ENCODE results near the gene ANKRD28.

Gene ANKRD28

DNA sequence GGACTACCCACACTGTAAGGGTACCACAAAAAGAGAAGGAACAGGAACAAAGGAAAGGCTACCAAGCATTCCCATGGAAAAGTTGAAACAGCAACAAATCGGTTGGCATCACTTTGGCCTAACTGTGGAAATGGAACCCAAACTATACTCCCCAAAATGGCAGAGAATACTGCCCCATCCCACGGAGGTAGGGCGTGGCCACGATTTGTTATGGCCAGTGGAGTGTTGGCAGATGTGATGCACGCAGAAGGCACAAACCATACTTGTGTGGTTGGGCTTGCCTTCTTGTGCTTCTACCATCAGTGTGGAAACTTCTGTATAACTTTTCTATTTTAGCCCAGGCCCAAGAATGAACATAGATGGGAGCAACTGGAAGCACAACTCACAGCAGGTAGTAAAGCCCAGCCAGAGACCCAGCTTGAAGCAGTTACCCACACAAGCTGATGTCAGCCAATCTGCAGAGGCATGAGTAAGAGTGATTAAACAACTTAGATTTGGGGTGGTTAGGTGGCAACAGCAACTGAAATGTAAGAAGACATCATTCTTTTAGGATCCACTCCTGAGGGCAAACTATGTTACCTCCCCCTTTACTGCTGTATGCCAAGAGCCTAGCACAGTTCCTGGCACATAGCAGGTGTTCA, 132.1 kb downstream of the ANKRD28 start:
- DNase-seq = no peak
- no peaks in the 10 kb centered on the region for H3K9me3 ChIP-seq (ENCODE audit: severe bottlenecking)
- no peaks in the 10 kb centered on the region for H3K27me3 ChIP-seq (ENCODE audit: insufficient read depth, low read depth, severe bottlenecking)
- TF ChIP-seq, protein P1, sequence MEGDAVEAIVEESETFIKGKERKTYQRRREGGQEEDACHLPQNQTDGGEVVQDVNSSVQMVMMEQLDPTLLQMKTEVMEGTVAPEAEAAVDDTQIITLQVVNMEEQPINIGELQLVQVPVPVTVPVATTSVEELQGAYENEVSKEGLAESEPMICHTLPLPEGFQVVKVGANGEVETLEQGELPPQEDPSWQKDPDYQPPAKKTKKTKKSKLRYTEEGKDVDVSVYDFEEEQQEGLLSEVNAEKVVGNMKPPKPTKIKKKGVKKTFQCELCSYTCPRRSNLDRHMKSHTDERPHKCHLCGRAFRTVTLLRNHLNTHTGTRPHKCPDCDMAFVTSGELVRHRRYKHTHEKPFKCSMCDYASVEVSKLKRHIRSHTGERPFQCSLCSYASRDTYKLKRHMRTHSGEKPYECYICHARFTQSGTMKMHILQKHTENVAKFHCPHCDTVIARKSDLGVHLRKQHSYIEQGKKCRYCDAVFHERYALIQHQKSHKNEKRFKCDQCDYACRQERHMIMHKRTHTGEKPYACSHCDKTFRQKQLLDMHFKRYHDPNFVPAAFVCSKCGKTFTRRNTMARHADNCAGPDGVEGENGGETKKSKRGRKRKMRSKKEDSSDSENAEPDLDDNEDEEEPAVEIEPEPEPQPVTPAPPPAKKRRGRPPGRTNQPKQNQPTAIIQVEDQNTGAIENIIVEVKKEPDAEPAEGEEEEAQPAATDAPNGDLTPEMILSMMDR (IDR thresholded peaks at IDR 0.05; ENCODE audit: low read depth, low read length) = no peak
- H3K36me3 ChIP-seq = peaks cover 15% of the 10 kb centered on the region
- no peak overlapping the region for H3K4me3 ChIP-seq (ENCODE audit: low read depth, low read length)
- no peak overlapping the region for H3K27ac ChIP-seq

GRCh38 chr3:15664144-15664543, 133.6 kb downstream of the ANKRD28 start:
- DNase-seq = no peak
- TF ChIP-seq, protein P1 (IDR thresholded peaks at IDR 0.05; ENCODE audit: low read depth, low read length) = no peak

GRCh38 chr3:15660055-15660935, 137.5 kb downstream of the ANKRD28 start:
- TF ChIP-seq, protein P1 (IDR thresholded peaks at IDR 0.05; ENCODE audit: low read depth, low read length) = no peak
- H3K9me3 ChIP-seq (ENCODE audit: severe bottlenecking) = peaks cover 11% of the 10 kb centered on the region
- no peak overlapping the region for H3K27ac ChIP-seq
- no peak for DNase-seq
- H3K27me3 ChIP-seq (ENCODE audit: insufficient read depth, low read depth, severe bottlenecking) = no peaks in the 10 kb centered on the region
- H3K36me3 ChIP-seq = no peaks in the 10 kb centered on the region
- H3K4me3 ChIP-seq (ENCODE audit: low read depth, low read length) = no peak overlapping the region

More at GRCh38 chr3:15664144-15664543, 133.6 kb downstream of the ANKRD28 start:
- H3K27ac ChIP-seq = no peak overlapping the region
- no peaks in the 10 kb centered on the region for H3K9me3 ChIP-seq (ENCODE audit: severe bottlenecking)
- H3K4me3 ChIP-seq (ENCODE audit: low read depth, low read length) = no peak overlapping the region
- peaks cover 6% of the 10 kb centered on the region for H3K36me3 ChIP-seq
- H3K27me3 ChIP-seq (ENCODE audit: insufficient read depth, low read depth, severe bottlenecking) = no peaks in the 10 kb centered on the region

DNA sequence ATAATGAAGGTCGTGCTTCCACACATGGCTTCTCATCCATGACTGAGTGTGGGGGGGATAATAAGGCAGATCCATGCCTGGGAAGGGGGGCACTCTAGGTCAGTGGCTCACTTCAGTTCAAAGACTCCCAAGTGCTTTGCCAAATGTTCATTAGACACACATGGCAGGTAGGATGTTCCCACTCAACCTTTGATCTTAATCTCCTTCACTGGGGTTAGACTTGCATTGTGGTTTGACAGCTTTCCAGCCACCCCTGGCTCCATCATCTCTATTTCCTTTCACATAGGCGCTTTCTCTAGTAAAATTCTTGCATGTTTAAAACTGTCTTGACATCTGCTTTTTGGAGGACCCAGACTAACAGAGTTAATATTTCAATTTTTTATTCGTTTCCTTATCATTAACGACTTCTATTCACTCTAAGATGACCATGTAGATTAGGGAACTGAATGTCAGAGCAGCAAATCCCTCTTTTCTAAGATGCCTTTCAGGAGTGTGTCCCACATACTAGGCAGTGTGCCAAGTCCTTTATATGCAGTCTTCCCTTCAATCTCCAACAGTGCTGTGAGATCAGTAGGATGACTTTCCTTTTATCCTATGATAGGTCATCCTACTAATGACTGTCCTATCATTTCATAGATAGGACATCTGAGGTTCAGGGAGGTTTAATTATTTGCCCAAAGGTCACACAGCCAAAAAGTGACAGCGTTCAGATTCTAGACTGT, 138.4 kb downstream of the ANKRD28 start:
- no peak overlapping the region for H3K4me3 ChIP-seq (ENCODE audit: low read depth, low read length)
- H3K9me3 ChIP-seq (ENCODE audit: severe bottlenecking) = peaks cover 11% of the 10 kb centered on the region
- no peaks in the 10 kb centered on the region for H3K27me3 ChIP-seq (ENCODE audit: insufficient read depth, low read depth, severe bottlenecking)
- TF ChIP-seq, protein P1 (IDR thresholded peaks at IDR 0.05; ENCODE audit: low read depth, low read length) = no peak
- DNase-seq = no peak
- no peak overlapping the region for H3K27ac ChIP-seq
- no peaks in the 10 kb centered on the region for H3K36me3 ChIP-seq

DNA sequence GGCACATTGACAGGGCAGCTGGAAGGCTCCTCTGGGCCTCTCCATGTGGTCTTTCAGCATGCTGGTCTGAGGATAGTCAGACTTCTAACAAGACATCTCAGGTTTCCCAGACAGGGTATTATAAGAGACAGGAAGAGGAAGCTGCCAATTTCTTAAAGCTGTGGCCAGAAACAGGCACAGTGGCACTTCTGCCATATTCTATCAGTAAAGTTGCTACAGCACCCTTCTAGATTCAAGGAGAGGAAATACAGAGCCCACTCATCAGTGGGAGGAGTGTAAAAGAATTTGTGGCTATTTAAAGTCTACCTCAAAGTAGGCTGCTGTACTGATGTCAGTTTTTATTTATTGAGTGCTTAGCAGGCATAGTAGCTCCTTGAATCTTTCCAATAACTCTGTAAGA, 140.8 kb downstream of the ANKRD28 start:
- peaks cover 11% of the 10 kb centered on the region for H3K9me3 ChIP-seq (ENCODE audit: severe bottlenecking)
- no peak for DNase-seq
- no peak overlapping the region for H3K27ac ChIP-seq
- H3K36me3 ChIP-seq = no peaks in the 10 kb centered on the region
- H3K27me3 ChIP-seq (ENCODE audit: insufficient read depth, low read depth, severe bottlenecking) = no peaks in the 10 kb centered on the region
- no peak overlapping the region for H3K4me3 ChIP-seq (ENCODE audit: low read depth, low read length)
- TF ChIP-seq, protein P1 (IDR thresholded peaks at IDR 0.05; ENCODE audit: low read depth, low read length) = no peak

Measured in WERI-Rb-1 (cell line).